ENCODE results near the gene GRID1. TPM values are rescaled to one million over a fixed set of nuclear protein-coding genes. Genes with fewer than 3 reads are reported as not detected.

Gene GRID1
- total RNA-seq, 1 donor from 2014 or later = 7.1 TPM

GRCh38 chr10:85619832-85620231, 746.8 kb downstream of the GRID1 start:
- peak; percentile 46 to 62 for DNase-seq (ENCODE audit: extremely low spot score in 2 of 2)
- Histone ChIP-seq H3K4me3 (no peak overlapping the region), H3K9me3 (no peaks in the 10 kb centered on the region), H3K36me3 (no peaks in the 10 kb centered on the region), H3K27me3 (no peaks in the 10 kb centered on the region), H3K4me1 (peaks cover 5% of the 10 kb centered on the region), H3K27ac (no peak overlapping the region)
- intact Hi-C loops (cut with DNase I) = no loop called here
- TF ChIP-seq, protein P1, sequence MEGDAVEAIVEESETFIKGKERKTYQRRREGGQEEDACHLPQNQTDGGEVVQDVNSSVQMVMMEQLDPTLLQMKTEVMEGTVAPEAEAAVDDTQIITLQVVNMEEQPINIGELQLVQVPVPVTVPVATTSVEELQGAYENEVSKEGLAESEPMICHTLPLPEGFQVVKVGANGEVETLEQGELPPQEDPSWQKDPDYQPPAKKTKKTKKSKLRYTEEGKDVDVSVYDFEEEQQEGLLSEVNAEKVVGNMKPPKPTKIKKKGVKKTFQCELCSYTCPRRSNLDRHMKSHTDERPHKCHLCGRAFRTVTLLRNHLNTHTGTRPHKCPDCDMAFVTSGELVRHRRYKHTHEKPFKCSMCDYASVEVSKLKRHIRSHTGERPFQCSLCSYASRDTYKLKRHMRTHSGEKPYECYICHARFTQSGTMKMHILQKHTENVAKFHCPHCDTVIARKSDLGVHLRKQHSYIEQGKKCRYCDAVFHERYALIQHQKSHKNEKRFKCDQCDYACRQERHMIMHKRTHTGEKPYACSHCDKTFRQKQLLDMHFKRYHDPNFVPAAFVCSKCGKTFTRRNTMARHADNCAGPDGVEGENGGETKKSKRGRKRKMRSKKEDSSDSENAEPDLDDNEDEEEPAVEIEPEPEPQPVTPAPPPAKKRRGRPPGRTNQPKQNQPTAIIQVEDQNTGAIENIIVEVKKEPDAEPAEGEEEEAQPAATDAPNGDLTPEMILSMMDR (IDR thresholded peaks at IDR 0.05) = no peak
- TF ChIP-seq POLR2A (IDR thresholded peaks at IDR 0.05) (no peak), POLR2AphosphoS5 (IDR thresholded peaks at IDR 0.05; ENCODE audit: insufficient read depth in 1 of 2, low read depth in 1 of 2) (no peak)

DNA sequence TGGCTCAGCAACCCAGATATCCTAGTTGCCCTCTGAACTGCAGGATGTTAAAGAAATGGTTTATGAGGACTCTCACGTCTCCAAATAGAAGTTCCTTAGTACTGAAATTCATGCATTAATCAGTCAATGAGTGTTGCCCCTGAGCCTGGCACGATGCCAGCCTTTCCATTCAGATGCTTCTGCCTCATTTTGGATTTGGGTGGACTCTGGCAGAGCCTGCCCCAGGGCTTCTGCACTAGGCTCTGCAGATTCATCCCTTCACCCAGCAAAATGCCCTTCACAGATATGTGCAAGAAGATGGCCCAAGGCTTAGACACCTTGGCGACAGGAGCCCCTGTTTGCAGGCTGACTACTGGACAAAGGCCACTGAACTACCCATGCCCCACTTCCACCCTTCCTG, 747.8 kb downstream of the GRID1 start:
- Histone ChIP-seq H3K4me3 (no peak overlapping the region), H3K27me3 (no peaks in the 10 kb centered on the region), H3K4me1 (peaks cover 5% of the 10 kb centered on the region), H3K27ac (no peak overlapping the region), H3K9me3 (no peaks in the 10 kb centered on the region), H3K36me3 (no peaks in the 10 kb centered on the region)
- intact Hi-C loops (cut with DNase I) = no loop called here
- no peak for TF ChIP-seq POLR2A (IDR thresholded peaks at IDR 0.05)
- TF ChIP-seq POLR2AphosphoS5 (IDR thresholded peaks at IDR 0.05; ENCODE audit: insufficient read depth in 1 of 2, low read depth in 1 of 2) = no peak
- DNase-seq (ENCODE audit: extremely low spot score in 2 of 2) = peak in 1 of 2 donors; percentile 80

DNA sequence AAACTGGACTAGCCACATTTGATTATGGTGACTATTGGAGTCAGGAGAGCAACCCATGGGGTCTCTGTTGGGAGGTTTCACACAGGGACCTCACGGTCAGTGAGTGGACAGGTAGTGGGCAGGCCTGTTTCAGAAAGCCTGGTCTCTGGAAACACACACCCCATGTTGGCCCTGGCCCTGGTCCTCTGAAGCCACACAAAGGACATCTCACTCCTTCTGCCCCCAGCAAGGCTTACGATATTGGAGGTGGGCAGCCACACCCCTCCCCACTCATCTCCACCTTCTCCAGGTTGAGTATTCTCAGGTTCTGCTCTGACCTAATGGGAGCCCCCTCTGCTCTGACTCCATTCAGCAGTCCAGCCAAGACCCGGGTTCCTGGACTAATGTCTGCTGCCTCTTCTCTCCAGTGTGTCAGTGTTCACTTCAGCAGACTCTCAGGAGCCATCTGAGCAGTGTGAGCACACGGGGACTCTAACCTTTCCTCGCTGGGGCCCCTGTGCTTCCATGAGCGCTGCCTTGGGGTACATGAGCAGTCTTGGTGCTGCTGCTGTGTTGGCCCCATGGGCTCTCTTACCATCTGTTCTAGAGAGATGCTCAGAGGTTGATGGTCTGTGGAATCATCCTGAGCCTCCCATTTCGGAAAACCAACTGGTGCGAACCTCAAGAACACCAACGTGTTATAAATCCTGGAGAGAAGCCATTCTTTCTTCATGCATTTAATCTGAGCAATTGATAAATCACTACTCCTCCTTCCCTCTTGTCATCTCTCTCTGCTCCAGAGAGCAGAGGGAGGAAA, 748.6 kb downstream of the GRID1 start:
- no peak overlapping the region for H3K27ac ChIP-seq
- intact Hi-C loops (cut with DNase I) = no loop called here
- no peaks in the 10 kb centered on the region for H3K27me3 ChIP-seq
- H3K9me3 ChIP-seq = no peaks in the 10 kb centered on the region
- DNase-seq (ENCODE audit: extremely low spot score in 2 of 2) = peak in 1 of 2 donors; percentile 58
- no peak overlapping the region for H3K4me3 ChIP-seq
- no peaks in the 10 kb centered on the region for H3K36me3 ChIP-seq
- TF ChIP-seq, protein P1 (IDR thresholded peaks at IDR 0.05) = no peak
- TF ChIP-seq POLR2AphosphoS5 (IDR thresholded peaks at IDR 0.05; ENCODE audit: insufficient read depth in 1 of 2, low read depth in 1 of 2) = no peak
- no peak for TF ChIP-seq POLR2A (IDR thresholded peaks at IDR 0.05)
- H3K4me1 ChIP-seq = peaks cover 5% of the 10 kb centered on the region

- no peaks in the 10 kb centered on the region for H3K36me3 ChIP-seq
- intact Hi-C loops (cut with DNase I) = no loop called here
- H3K27me3 ChIP-seq = no peaks in the 10 kb centered on the region
- TF ChIP-seq POLR2AphosphoS5 (IDR thresholded peaks at IDR 0.05; ENCODE audit: insufficient read depth in 1 of 2, low read depth in 1 of 2) (no peak), POLR2A (IDR thresholded peaks at IDR 0.05) (no peak)
- TF ChIP-seq, protein P1 (IDR thresholded peaks at IDR 0.05) = no peak
- no peaks in the 10 kb centered on the region for H3K9me3 ChIP-seq
- peaks cover 5% of the 10 kb centered on the region for H3K4me1 ChIP-seq
- no peak overlapping the region for H3K27ac ChIP-seq
- DNase-seq (ENCODE audit: extremely low spot score in 2 of 2) = peak; percentile 82 to 87
- no peak overlapping the region for H3K4me3 ChIP-seq
These were observed 751.0 kb downstream of the GRID1 start for GRCh38 chr10:85615556-85615955.

DNA sequence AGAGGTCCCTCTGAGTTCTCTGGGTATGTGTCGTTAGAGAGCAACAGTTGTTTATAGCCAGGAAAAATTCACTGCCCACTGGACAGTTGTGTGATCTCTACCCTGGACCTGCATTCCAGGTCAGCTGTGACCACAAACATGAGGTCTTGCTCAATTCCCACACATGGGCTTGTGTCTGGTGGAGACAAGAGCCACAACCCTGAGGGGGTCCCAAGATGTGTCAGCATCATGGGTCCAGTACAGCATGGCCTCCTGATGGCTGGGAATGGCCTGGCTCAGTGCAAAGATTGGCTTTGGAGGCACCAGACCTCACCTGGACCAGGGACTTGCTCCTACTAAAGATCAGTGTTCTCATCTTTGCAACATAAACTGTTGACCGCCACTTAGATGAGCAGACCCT, 751.6 kb downstream of the GRID1 start:
- Histone ChIP-seq H3K27me3 (no peaks in the 10 kb centered on the region), H3K4me1 (peaks cover 5% of the 10 kb centered on the region), H3K36me3 (no peaks in the 10 kb centered on the region), H3K4me3 (no peak overlapping the region), H3K27ac (no peak overlapping the region), H3K9me3 (no peaks in the 10 kb centered on the region)
- TF ChIP-seq, protein P1 (IDR thresholded peaks at IDR 0.05) = no peak
- no peak for TF ChIP-seq POLR2A (IDR thresholded peaks at IDR 0.05)
- TF ChIP-seq POLR2AphosphoS5 (IDR thresholded peaks at IDR 0.05; ENCODE audit: insufficient read depth in 1 of 2, low read depth in 1 of 2) = no peak
- peak; percentile 61 to 81 for DNase-seq (ENCODE audit: extremely low spot score in 2 of 2)
- intact Hi-C loops (cut with DNase I) = no loop called here
